Activated naive CD4-positive, alpha-beta T cell treated with anti-CD3 and anti-CD28 coated beads for 36 hours (primary cell): Measurements from ENCODE around the gene GRPR. TPM values are rescaled to one million over a fixed set of nuclear protein-coding genes. Genes with fewer than 3 reads are reported as not detected.

Experiments
- CTCF ChIA-PET: fragments of 350-600 bp; sonication (Branson Sonifier 250); formaldehyde crosslinking; loops from one replicate; lab custom pipeline; 2021; ENCODE audit warnings: antibody characterized with exemption; lab: Charles Lee
- DNase-seq: peaks from one replicate; pipeline ENCODE4 v3.0.0-alpha.2; 2020
- H3K27ac Mint-ChIP-seq: one replicate; pipeline ENCODE4 v1.8.0; 2021; ENCODE audit warnings: mild to moderate bottlenecking, mixed read lengths
- H3K27me3 Mint-ChIP-seq: one replicate; pipeline ENCODE4 v1.8.0; 2021; ENCODE audit warnings: low read depth, mixed read lengths
- H3K36me3 Mint-ChIP-seq: one replicate; pipeline ENCODE4 v1.8.0; 2021; ENCODE audit warnings: low read depth, mixed read lengths
- H3K4me1 Mint-ChIP-seq: one replicate; pipeline ENCODE4 v1.8.0; 2021; ENCODE audit warnings: low read depth, mixed read lengths
- H3K4me3 Mint-ChIP-seq: one replicate; pipeline ENCODE4 v1.8.0; 2021; ENCODE audit warnings: mild to moderate bottlenecking, moderate library complexity, mixed read lengths
- H3K9me3 Mint-ChIP-seq: one replicate; pipeline ENCODE4 v1.8.0; 2021; ENCODE audit warnings: mixed read lengths
- intact Hi-C: fragments of 100-400 bp; cut with micrococcal nuclease; formaldehyde crosslinking; loops from one replicate; pipeline ENCODE4 v1.15.1; 2023
- total RNA-seq, 2 experiments: library from RNA; stranded (reverse); gene quantifications; one replicate each; pipeline ENCODE4 v1.2.3, GENCODE V29; 2021

GRPR gene
- total RNA-seq: not detected

GRCh38 chrX:16123222-16123786 is at the start of gene GRPR:
TSS of gene GRPR (plus strand) at chrX:16123565. CDS start at chrX:16123954, 389 bp downstream.
- Mint-ChIP-seq H3K27me3 (peaks cover 4% of the 10 kb centered on the region), H3K9me3 (no peaks in the 10 kb centered on the region), H3K36me3 (no peaks in the 10 kb centered on the region), H3K27ac (no peak within 1 kb of the TSS), H3K4me1 (peaks cover 22% of the 10 kb centered on the region), H3K4me3 (no peak within 1 kb of the TSS)
- CTCF ChIA-PET: interaction anchor here (0.5 to 0.9 kb wide), 2 partner anchors 15 to 562 kb away, joined by 3 read pairs; no protein-coding TSS in a partner anchor
- peak; percentile 73 for DNase-seq
- intact Hi-C loops: loop anchor here (1.0 to 10.0 kb wide), 6 partner anchors 189 to 572 kb away; partner anchors contain the start of gene AP1S2

GRCh38 chrX:16075087-16075486 is 48.3 kb upstream of the GRPR start:
- Mint-ChIP-seq H3K4me1 (no peaks in the 10 kb centered on the region), H3K9me3 (no peaks in the 10 kb centered on the region), H3K27ac (no peak overlapping the region), H3K27me3 (no peaks in the 10 kb centered on the region), H3K4me3 (no peak overlapping the region), H3K36me3 (no peaks in the 10 kb centered on the region)
- intact Hi-C loops: no loop called here
- no peak for DNase-seq
- CTCF ChIA-PET: no interaction called here

- Mint-ChIP-seq H3K4me3 (no peak overlapping the region), H3K27ac (no peak overlapping the region), H3K9me3 (no peaks in the 10 kb centered on the region), H3K27me3 (no peaks in the 10 kb centered on the region), H3K4me1 (no peaks in the 10 kb centered on the region), H3K36me3 (no peaks in the 10 kb centered on the region)
- CTCF ChIA-PET: no interaction called here
- intact Hi-C loops: no loop called here
- no peak for DNase-seq
Observed at GRCh38 chrX:16076834-16077233, 46.5 kb upstream of the GRPR start.

- intact Hi-C loops: no loop called here
- Mint-ChIP-seq H3K4me1 (no peaks in the 10 kb centered on the region), H3K4me3 (no peak overlapping the region), H3K27me3 (no peaks in the 10 kb centered on the region), H3K27ac (no peak overlapping the region), H3K36me3 (no peaks in the 10 kb centered on the region), H3K9me3 (no peaks in the 10 kb centered on the region)
- DNase-seq: no peak
- CTCF ChIA-PET: no interaction called here
Observed at GRCh38 chrX:16077811-16078210, 45.6 kb upstream of the GRPR start.

- H3K4me3 Mint-ChIP-seq: no peak overlapping the region
- CTCF ChIA-PET: interaction anchor here (0.5 kb wide), 1 partner anchor 1852 kb away, joined by 4 read pairs; no protein-coding TSS in a partner anchor
- H3K4me1 Mint-ChIP-seq: no peaks in the 10 kb centered on the region
- H3K27me3 Mint-ChIP-seq: no peaks in the 10 kb centered on the region
- H3K36me3 Mint-ChIP-seq: no peaks in the 10 kb centered on the region
- no peak overlapping the region for H3K27ac Mint-ChIP-seq
- no peak for DNase-seq
- intact Hi-C loops: no loop called here
- H3K9me3 Mint-ChIP-seq: no peaks in the 10 kb centered on the region
Observed at GRCh38 chrX:16081357-16081756, 42.0 kb upstream of the GRPR start.

GRCh38 chrX:16082470-16083085 is 40.8 kb upstream of the GRPR start:
- CTCF ChIA-PET: no interaction called here
- intact Hi-C loops: no loop called here
- DNase-seq: no peak
- H3K27ac Mint-ChIP-seq: no peak overlapping the region
- H3K4me3 Mint-ChIP-seq: no peak overlapping the region
- no peaks in the 10 kb centered on the region for H3K9me3 Mint-ChIP-seq
- H3K4me1 Mint-ChIP-seq: no peaks in the 10 kb centered on the region
- no peaks in the 10 kb centered on the region for H3K27me3 Mint-ChIP-seq
- no peaks in the 10 kb centered on the region for H3K36me3 Mint-ChIP-seq

- H3K36me3 Mint-ChIP-seq: no peaks in the 10 kb centered on the region
- H3K9me3 Mint-ChIP-seq: no peaks in the 10 kb centered on the region
- CTCF ChIA-PET: no interaction called here
- H3K4me3 Mint-ChIP-seq: no peak overlapping the region
- H3K4me1 Mint-ChIP-seq: no peaks in the 10 kb centered on the region
- intact Hi-C loops: no loop called here
- no peak overlapping the region for H3K27ac Mint-ChIP-seq
- no peaks in the 10 kb centered on the region for H3K27me3 Mint-ChIP-seq
- no peak for DNase-seq
Observed at GRCh38 chrX:16087076-16087475, 36.3 kb upstream of the GRPR start.

- DNase-seq: no peak
- Mint-ChIP-seq H3K27me3 (no peaks in the 10 kb centered on the region), H3K4me3 (no peak overlapping the region), H3K9me3 (peaks cover 2% of the 10 kb centered on the region), H3K27ac (no peak overlapping the region), H3K4me1 (no peaks in the 10 kb centered on the region), H3K36me3 (no peaks in the 10 kb centered on the region)
- CTCF ChIA-PET: no interaction called here
- intact Hi-C loops: no loop called here
Observed at GRCh38 chrX:16089086-16089485, 34.3 kb upstream of the GRPR start.

- DNase-seq: no peak
- H3K27ac Mint-ChIP-seq: no peak overlapping the region
- H3K4me1 Mint-ChIP-seq: no peaks in the 10 kb centered on the region
- peaks cover 2% of the 10 kb centered on the region for H3K9me3 Mint-ChIP-seq
- CTCF ChIA-PET: no interaction called here
- H3K4me3 Mint-ChIP-seq: no peak overlapping the region
- H3K27me3 Mint-ChIP-seq: peaks cover 13% of the 10 kb centered on the region
- H3K36me3 Mint-ChIP-seq: no peaks in the 10 kb centered on the region
- intact Hi-C loops: no loop called here
Observed at GRCh38 chrX:16096141-16096540, 27.2 kb upstream of the GRPR start.

GRCh38 chrX:16100673-16101072 is 22.7 kb upstream of the GRPR start:
- H3K9me3 Mint-ChIP-seq: no peaks in the 10 kb centered on the region
- no peak overlapping the region for H3K27ac Mint-ChIP-seq
- CTCF ChIA-PET: interaction anchor here (0.6 kb wide), 1 partner anchor 177 kb away, joined by 3 read pairs; no protein-coding TSS in a partner anchor
- H3K27me3 Mint-ChIP-seq: peaks cover 9% of the 10 kb centered on the region
- H3K4me1 Mint-ChIP-seq: no peaks in the 10 kb centered on the region
- H3K36me3 Mint-ChIP-seq: no peaks in the 10 kb centered on the region
- no peak overlapping the region for H3K4me3 Mint-ChIP-seq
- intact Hi-C loops: no loop called here
- DNase-seq: no peak

GRCh38 chrX:16101581-16101980 is 21.8 kb upstream of the GRPR start:
- no peaks in the 10 kb centered on the region for H3K9me3 Mint-ChIP-seq
- no peak for DNase-seq
- no peak overlapping the region for H3K4me3 Mint-ChIP-seq
- H3K27ac Mint-ChIP-seq: no peak overlapping the region
- no peaks in the 10 kb centered on the region for H3K4me1 Mint-ChIP-seq
- CTCF ChIA-PET: no interaction called here
- no peaks in the 10 kb centered on the region for H3K36me3 Mint-ChIP-seq
- H3K27me3 Mint-ChIP-seq: peaks cover 9% of the 10 kb centered on the region
- intact Hi-C loops: no loop called here

- no peak for DNase-seq
- intact Hi-C loops: no loop called here
- Mint-ChIP-seq H3K27ac (no peak overlapping the region), H3K4me3 (no peak overlapping the region), H3K4me1 (no peaks in the 10 kb centered on the region), H3K36me3 (no peaks in the 10 kb centered on the region), H3K9me3 (no peaks in the 10 kb centered on the region), H3K27me3 (peaks cover 7% of the 10 kb centered on the region)
- CTCF ChIA-PET: no interaction called here
Observed at GRCh38 chrX:16103625-16104024, 19.7 kb upstream of the GRPR start.

- intact Hi-C loops: no loop called here
- Mint-ChIP-seq H3K4me3 (no peak overlapping the region), H3K4me1 (no peaks in the 10 kb centered on the region), H3K9me3 (peaks cover 3% of the 10 kb centered on the region), H3K27ac (no peak overlapping the region), H3K27me3 (peaks cover under 1% of the 10 kb centered on the region), H3K36me3 (no peaks in the 10 kb centered on the region)
- CTCF ChIA-PET: interaction anchor here (0.6 kb wide), 1 partner anchor 195 kb away, joined by 3 read pairs; no protein-coding TSS in a partner anchor
- DNase-seq: no peak
Observed at GRCh38 chrX:16112428-16112827, 10.9 kb upstream of the GRPR start.
